ENCODE results near the gene RGS16. TPM values are rescaled to one million over a fixed set of nuclear protein-coding genes. Genes with fewer than 3 reads are reported as not detected.

The RGS16 gene
- total RNA-seq, 2 experiments from 2014 or later: 27.2 to 30.6 TPM

DNA sequence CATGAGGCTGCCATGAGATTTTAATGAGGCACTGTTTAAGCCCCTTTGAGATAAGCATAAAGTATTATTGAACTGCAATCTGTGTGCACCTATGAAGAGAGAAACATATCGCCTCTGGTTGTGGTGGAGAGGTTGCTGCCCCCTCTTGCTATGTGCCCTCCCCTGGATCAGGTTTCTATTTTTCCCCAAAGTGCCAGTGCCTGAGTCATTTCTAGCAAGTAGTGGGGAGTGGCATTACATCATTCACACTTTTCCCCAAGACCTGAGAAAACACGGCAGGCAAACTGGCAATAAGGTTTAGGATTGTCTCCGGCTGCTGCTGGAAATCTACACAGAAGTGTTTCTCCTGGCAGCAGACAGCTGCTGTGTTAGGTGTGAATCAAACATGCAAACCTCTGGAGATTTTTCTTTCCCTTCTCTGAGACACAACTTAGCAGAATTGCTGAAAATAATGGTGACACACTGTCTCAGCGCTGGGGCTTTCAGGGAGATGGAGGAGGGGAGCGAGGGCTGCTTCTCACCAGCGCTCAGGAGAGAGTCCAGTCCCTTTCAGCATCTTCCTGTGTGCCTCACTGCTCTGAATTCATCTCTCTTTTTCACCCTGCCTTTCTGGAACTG, 13.7 kb upstream of the RGS16 start:
- no peak overlapping the region for H3K4me3 Mint-ChIP-seq
- no peak overlapping the region for H3K27ac Mint-ChIP-seq
- H3K36me3 Mint-ChIP-seq (ENCODE audit: low read depth): peaks cover 4% of the 10 kb centered on the region
- peaks cover 5% of the 10 kb centered on the region for H3K9me3 Mint-ChIP-seq (ENCODE audit: low read depth)
- no peak for ATAC-seq
- intact Hi-C loops (cut with DNase I, micrococcal nuclease): loop anchor here in 1 of 2 experiments (2.0 to 5.0 kb wide), 2 partner anchors 91 to 371 kb away; no protein-coding TSS in a partner anchor
- peak; percentile 52 for DNase-seq
- peaks cover 17% of the 10 kb centered on the region for H3K27me3 Mint-ChIP-seq
- POLR2A ChIA-PET: no interaction called here
- CTCF ChIA-PET: interaction anchor here (0.7 to 4.8 kb wide), 3 partner anchors 11 to 1501 kb away, joined by 3 to 21 read pairs (median 3); no protein-coding TSS in a partner anchor
- H3K4me1 Mint-ChIP-seq: peaks cover 68% of the 10 kb centered on the region

DNA sequence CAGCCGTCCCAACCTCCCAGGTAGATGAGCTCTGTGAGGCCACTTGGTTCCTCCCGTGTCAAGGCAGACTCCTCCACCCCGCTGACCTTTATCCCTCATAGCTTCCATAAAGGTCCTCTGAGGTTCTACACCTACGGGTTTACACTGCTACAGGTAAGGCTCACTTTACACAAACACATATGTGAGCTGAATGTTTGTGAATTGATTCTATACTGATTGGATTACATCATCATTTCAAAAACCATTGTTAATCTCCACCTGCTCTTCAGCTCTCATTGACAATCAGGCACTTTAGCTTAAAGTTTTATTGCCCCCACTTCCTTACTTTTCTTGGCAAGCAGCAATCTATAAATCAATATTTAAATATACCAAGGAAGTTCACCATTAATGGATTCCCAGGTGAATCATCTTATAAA, 12.8 kb upstream of the RGS16 start:
- H3K4me1 Mint-ChIP-seq: peaks cover 64% of the 10 kb centered on the region
- DNase-seq (no peak), ATAC-seq (no peak)
- peaks cover 25% of the 10 kb centered on the region for H3K27me3 Mint-ChIP-seq
- intact Hi-C loops (cut with DNase I, micrococcal nuclease): loop anchor here in 1 of 2 experiments (2.0 to 5.0 kb wide), 2 partner anchors 92 to 370 kb away; no protein-coding TSS in a partner anchor
- H3K9me3 Mint-ChIP-seq (ENCODE audit: low read depth): peaks cover 5% of the 10 kb centered on the region
- H3K27ac Mint-ChIP-seq: peak overlapping the region; percentile 83
- POLR2A ChIA-PET: interaction anchor here (0.6 to 4.0 kb wide), 4 partner anchors 8 to 240 kb away, joined by 3 to 23 read pairs (median 10); partner anchors contain the start of gene RGS16
- H3K36me3 Mint-ChIP-seq (ENCODE audit: low read depth): peaks cover 4% of the 10 kb centered on the region
- H3K4me3 Mint-ChIP-seq: peak overlapping the region; percentile 69
- CTCF ChIA-PET: interaction anchor here (1.0 to 4.8 kb wide), 10 partner anchors 10 to 166 kb away, joined by 3 to 31 read pairs (median 8); partner anchors contain the start of genes RGS16 and RNASEL

GRCh38 chr1:182616130-182617013, 12.2 kb upstream of the RGS16 start:
- ATAC-seq: peak; percentile 82
- Mint-ChIP-seq H3K27me3 (peaks cover 27% of the 10 kb centered on the region), H3K9me3 (ENCODE audit: low read depth) (peaks cover 5% of the 10 kb centered on the region), H3K27ac (peak overlapping the region; percentile 83), H3K4me1 (peaks cover 61% of the 10 kb centered on the region), H3K4me3 (peak overlapping the region; percentile 69), H3K36me3 (ENCODE audit: low read depth) (peaks cover 4% of the 10 kb centered on the region)
- ChIA-PET POLR2A (interaction anchor here (0.6 to 4.0 kb wide), 7 partner anchors 8 to 240 kb away, joined by 3 to 23 read pairs (median 8); partner anchors contain the start of gene RGS16), CTCF (interaction anchor here (0.6 to 4.8 kb wide), 13 partner anchors 10 to 1094 kb away, joined by 3 to 31 read pairs (median 5); partner anchors contain the start of genes RGS16 and RNASEL)
- DNase-seq: peak; percentile 92
- intact Hi-C loops (cut with DNase I, micrococcal nuclease): loop anchor here (1.0 to 5.0 kb wide), 6 partner anchors 9 to 369 kb away; partner anchors contain the start of gene DHX9 (in 1 of the 2)

DNA sequence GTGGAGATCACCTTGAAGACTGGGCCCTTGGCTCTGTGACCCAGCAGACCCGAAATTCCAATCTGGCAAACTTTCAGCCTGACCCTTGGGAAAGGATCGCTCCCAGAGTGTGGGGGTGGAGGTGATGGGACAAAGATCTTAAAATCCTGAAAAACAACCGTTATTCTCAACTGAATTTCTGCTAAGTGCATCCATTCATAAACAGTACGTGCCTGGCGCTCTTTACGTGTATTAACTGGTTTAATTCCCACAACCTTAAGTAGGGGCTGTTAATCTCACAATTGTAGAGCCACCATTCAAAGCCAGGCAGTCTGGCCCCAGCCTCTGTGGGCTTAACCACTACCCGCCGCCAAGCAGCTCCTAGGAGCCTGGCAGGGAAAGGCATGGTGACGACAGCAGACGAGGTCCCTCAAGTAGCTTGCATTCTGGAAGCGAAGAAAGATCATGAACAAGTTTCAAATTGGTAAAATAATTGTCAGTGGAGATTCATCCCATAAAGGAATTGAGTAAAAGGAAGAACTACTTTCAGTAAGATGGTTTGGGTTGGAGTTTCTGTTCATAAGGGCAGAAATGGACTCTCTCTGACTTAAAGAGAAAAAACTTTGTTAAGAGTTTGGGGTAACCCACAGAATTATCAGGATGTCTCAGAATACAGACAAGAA, 11.4 kb upstream of the RGS16 start:
- Mint-ChIP-seq H3K36me3 (ENCODE audit: low read depth) (peaks cover 3% of the 10 kb centered on the region), H3K9me3 (ENCODE audit: low read depth) (peaks cover under 1% of the 10 kb centered on the region), H3K4me1 (peaks cover 57% of the 10 kb centered on the region), H3K27me3 (peaks cover 32% of the 10 kb centered on the region), H3K4me3 (peak overlapping the region; percentile 69), H3K27ac (peak overlapping the region; percentile 89)
- ChIA-PET POLR2A (interaction anchor here (1.0 to 4.0 kb wide), 5 partner anchors 9 to 18 kb away, joined by 3 to 23 read pairs (median 13); partner anchors contain the start of gene RGS16), CTCF (interaction anchor here (0.6 to 4.8 kb wide), 14 partner anchors 9 to 1093 kb away, joined by 3 to 31 read pairs (median 5); partner anchors contain the start of genes RGS16 and RNASEL)
- ATAC-seq (peak; percentile 57), DNase-seq (peak; percentile 77)
- intact Hi-C loops (cut with DNase I, micrococcal nuclease): loop anchor here (1.0 to 5.0 kb wide), 7 partner anchors 10 to 368 kb away; partner anchors contain the start of genes DHX9 (in 2 of the 2) and RGS16 (in 2 of the 2)

GRCh38 chr1:182614796-182615454, 10.7 kb upstream of the RGS16 start:
- intact Hi-C loops (cut with DNase I, micrococcal nuclease): loop anchor here (1.0 to 5.0 kb wide), 3 partner anchors 11 to 368 kb away; partner anchors contain the start of genes RGS16 (in 2 of the 2) and DHX9 (in 1 of the 2)
- ATAC-seq (peak; percentile 20), DNase-seq (peak; percentile 74)
- Mint-ChIP-seq H3K27me3 (peaks cover 35% of the 10 kb centered on the region), H3K4me1 (peaks cover 52% of the 10 kb centered on the region), H3K9me3 (ENCODE audit: low read depth) (no peaks in the 10 kb centered on the region), H3K27ac (peak overlapping the region; percentile 89), H3K36me3 (ENCODE audit: low read depth) (peaks cover 2% of the 10 kb centered on the region), H3K4me3 (peak overlapping the region; percentile 69)
- POLR2A ChIA-PET: interaction anchor here (1.0 to 4.0 kb wide), 5 partner anchors 9 to 17 kb away, joined by 3 to 23 read pairs (median 13); partner anchors contain the start of gene RGS16
- CTCF ChIA-PET: interaction anchor here (0.7 to 4.8 kb wide), 10 partner anchors 8 to 532 kb away, joined by 3 to 31 read pairs (median 8); partner anchors contain the start of gene RGS16

- Mint-ChIP-seq H3K36me3 (ENCODE audit: low read depth) (peaks cover 2% of the 10 kb centered on the region), H3K9me3 (ENCODE audit: low read depth) (no peaks in the 10 kb centered on the region), H3K4me1 (peaks cover 57% of the 10 kb centered on the region), H3K27ac (no peak overlapping the region), H3K4me3 (no peak overlapping the region), H3K27me3 (peaks cover 35% of the 10 kb centered on the region)
- DNase-seq: no peak
- CTCF ChIA-PET: interaction anchor here (0.6 to 1.7 kb wide), 6 partner anchors 9 to 174 kb away, joined by 4 to 8 read pairs (median 4); no protein-coding TSS in a partner anchor
- POLR2A ChIA-PET: no interaction called here
- ATAC-seq: no peak
- intact Hi-C loops (cut with DNase I, micrococcal nuclease): no loop called here
Measured at GRCh38 chr1:182611787-182612186, 7.6 kb upstream of the RGS16 start.

DNA sequence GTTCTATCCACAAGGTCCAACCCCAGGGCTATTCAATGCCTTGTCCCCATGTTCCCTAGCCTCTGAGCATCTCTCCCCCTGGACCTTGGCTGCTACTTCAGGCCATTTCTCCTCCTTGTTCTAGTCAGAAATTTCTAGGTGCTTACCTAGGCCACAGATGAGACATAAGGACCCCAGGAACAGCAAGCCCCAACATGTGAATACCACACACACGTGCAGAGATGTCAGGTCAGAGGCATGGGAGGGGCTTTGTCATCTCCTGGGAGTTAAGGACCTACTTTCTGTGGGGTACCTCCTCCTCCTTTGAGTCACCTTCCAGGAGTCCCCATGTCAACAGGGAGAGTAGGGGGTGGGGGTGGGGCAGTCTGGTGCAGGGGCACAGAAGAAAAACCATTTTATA, 7.1 kb upstream of the RGS16 start:
- no peak for DNase-seq
- POLR2A ChIA-PET: no interaction called here
- Mint-ChIP-seq H3K27ac (no peak overlapping the region), H3K4me3 (no peak overlapping the region), H3K27me3 (peaks cover 35% of the 10 kb centered on the region), H3K9me3 (ENCODE audit: low read depth) (no peaks in the 10 kb centered on the region), H3K36me3 (ENCODE audit: low read depth) (peaks cover 2% of the 10 kb centered on the region), H3K4me1 (peaks cover 56% of the 10 kb centered on the region)
- ATAC-seq: no peak
- CTCF ChIA-PET: interaction anchor here (1.4 to 1.7 kb wide), 2 partner anchors 10 to 15 kb away, joined by 5 to 8 read pairs; no protein-coding TSS in a partner anchor
- intact Hi-C loops (cut with DNase I, micrococcal nuclease): no loop called here

DNA sequence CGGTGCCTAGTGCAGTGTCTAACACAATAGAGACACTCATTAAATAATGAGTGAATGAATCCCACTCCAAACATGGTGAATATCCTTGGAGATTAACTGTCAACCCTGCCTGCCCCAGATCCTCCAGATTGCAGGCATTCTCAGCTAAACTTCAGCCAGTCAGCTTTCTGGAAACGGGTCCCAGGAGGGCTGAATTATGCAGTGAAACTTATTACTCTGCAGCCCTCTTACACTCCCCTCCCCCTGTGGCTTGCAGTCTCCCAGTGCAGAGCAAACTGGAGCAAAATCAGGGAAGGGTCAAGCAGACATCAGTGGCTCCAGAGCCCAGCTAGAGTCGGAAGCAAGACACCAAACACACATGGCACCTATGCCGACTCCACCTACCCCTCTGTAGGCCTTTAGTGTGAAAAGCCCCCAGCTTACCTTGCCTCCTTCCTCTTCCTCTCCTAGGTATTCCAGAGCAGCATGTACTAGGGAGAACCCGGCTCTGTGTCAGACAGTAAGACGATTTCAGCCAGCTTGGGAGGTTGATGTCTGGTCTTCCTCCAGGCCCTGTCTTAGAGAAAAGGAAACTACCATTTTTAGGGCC, 6.5 kb upstream of the RGS16 start:
- H3K4me1 Mint-ChIP-seq: peaks cover 50% of the 10 kb centered on the region
- intact Hi-C loops (cut with DNase I, micrococcal nuclease): no loop called here

GRCh38 chr1:182608845-182609610, 4.8 kb upstream of the RGS16 start:
- ChIA-PET POLR2A (no interaction called here), CTCF (interaction anchor here (5.8 to 23.5 kb wide), 2 partner anchors 13 to 177 kb away, joined by 57 to 772 read pairs; partner anchors contain the start of gene NPL)
- ATAC-seq: no peak
- intact Hi-C loops (cut with DNase I, micrococcal nuclease): loop anchor here in 1 of 2 experiments (10.0 kb wide), 2 partner anchors 866 to 1026 kb away; partner anchors contain the start of genes ARPC5 and SMG7
- Mint-ChIP-seq H3K27me3 (peaks cover 35% of the 10 kb centered on the region), H3K4me3 (no peak overlapping the region), H3K4me1 (peaks cover 40% of the 10 kb centered on the region), H3K9me3 (ENCODE audit: low read depth) (no peaks in the 10 kb centered on the region), H3K36me3 (ENCODE audit: low read depth) (no peaks in the 10 kb centered on the region), H3K27ac (peak overlapping the region; percentile 1)
- no peak for DNase-seq

More for the DNA sequence above, 6.5 kb upstream of the RGS16 start:
- no peaks in the 10 kb centered on the region for H3K9me3 Mint-ChIP-seq (ENCODE audit: low read depth)
- no peak overlapping the region for H3K27ac Mint-ChIP-seq
- peaks cover 35% of the 10 kb centered on the region for H3K27me3 Mint-ChIP-seq
- DNase-seq (no peak), ATAC-seq (no peak)
- H3K4me3 Mint-ChIP-seq: no peak overlapping the region
- no peaks in the 10 kb centered on the region for H3K36me3 Mint-ChIP-seq (ENCODE audit: low read depth)
- ChIA-PET POLR2A (interaction anchor here (0.6 kb wide), 1 partner anchor 270 kb away, joined by 3 read pairs; no protein-coding TSS in a partner anchor), CTCF (no interaction called here)

Data from activated CD4-positive, alpha-beta T cell treated with anti-CD3 and anti-CD28 coated beads for 36 hours (primary cell).